MM.1S (cell line): ENCODE data around the gene FARS2.

Experiments used
- CTCF ChIP-seq: fragments of 300-600 bp; sonication (generic); IDR thresholded peaks from 2 replicates; pipeline ENCODE4 v1.5.1; 2016; ENCODE audit warnings: antibody characterized with exemption, low read length, mixed read lengths
- EZH2 ChIP-seq: fragments of 300-600 bp; sonication (generic); optimal IDR thresholded peaks from 2 replicates; pipeline ENCODE3; 2017; ENCODE audit warnings: low read depth, mild to moderate bottlenecking, antibody characterized with exemption, low read length, mixed read lengths
- EZH2phosphoT487 ChIP-seq: fragments of 300-600 bp; sonication (generic); IDR thresholded peaks from 2 replicates; pipeline ENCODE4 v1.6.1; 2018; ENCODE audit warnings: antibody characterized with exemption, low read length

GRCh38 chr6:5624256-5624655 lies 362.9 kb downstream of the FARS2 start:
- TF ChIP-seq CTCF = no peak
- no peak for TF ChIP-seq EZH2
- no peak for TF ChIP-seq EZH2phosphoT487
